Activated CD4-positive, alpha-beta T cell treated with anti-CD3 and anti-CD28 coated beads, Interleukin-2, Interleukin-4, amounts not matched to agents 100 ng/mL and 50 ng/mL, durations not matched to agents 16 hours and 8 hours (primary cell): ENCODE measurements around the gene OR2V1.
"Not testable (repeated sequence)": the region's sequence is repeated elsewhere in the genome, so short reads cannot be mapped to it uniquely, and the experiment has no call there.

ENCODE experiments used
- DNase-seq: peaks from one replicate; pipeline ENCODE4 v3.0.0-alpha.2; 2020; ENCODE audit warnings: low spot score

OR2V1 gene

DNA sequence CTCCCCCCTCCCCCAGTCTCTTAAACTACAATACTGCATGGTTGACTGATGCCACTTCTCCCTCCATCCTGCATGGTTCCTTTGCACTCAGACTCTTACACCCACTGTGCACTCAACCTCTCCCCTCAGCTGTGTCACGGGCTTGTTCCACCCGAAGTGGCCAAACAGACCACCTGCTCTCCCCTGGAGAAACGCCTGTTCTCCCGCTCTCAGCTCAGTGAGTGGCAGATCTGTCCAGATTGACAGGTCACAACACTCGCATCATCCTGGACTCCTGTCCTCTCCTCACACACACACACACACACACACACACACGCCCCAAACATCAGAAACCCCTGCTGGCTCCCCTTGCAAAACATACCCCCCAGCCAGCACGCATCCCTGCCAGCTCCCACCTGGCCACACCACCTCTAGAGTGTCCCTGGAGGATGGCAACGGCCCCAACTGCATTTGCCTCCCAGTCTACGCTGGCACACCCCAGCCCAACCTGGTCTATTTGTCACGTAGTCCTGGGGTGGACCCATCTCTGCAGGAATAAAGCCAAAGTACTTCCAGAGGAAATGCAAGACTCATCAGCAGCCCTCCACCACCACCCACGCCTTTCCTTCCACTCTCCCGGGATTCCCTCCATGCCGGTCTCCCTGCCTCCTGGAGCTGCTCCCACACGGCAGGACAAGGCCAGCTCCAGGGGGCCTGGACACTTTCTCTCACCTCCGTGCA, 2.9 kb downstream of the OR2V1 start:
- no peak for DNase-seq

DNA sequence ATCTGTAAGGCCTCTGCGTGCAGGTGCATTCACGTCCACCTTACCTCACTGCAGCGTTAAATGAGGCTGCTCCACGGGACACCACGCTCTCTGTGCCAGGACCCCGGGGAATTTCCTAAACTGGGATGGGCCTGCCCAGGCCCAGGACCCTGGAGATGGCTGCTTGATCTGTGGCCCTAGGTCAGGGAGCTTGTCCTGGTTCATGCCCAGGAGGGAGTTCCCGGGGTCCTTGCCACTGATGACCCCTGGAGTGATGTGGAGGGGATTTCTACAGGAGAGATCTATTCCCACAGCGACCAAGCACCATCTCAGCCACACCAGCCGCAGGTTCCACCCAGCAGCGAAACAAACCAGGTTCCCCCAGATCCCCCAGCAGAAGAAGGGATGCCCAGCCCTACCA, 3.5 kb downstream of the OR2V1 start:
- DNase-seq: no peak

DNA sequence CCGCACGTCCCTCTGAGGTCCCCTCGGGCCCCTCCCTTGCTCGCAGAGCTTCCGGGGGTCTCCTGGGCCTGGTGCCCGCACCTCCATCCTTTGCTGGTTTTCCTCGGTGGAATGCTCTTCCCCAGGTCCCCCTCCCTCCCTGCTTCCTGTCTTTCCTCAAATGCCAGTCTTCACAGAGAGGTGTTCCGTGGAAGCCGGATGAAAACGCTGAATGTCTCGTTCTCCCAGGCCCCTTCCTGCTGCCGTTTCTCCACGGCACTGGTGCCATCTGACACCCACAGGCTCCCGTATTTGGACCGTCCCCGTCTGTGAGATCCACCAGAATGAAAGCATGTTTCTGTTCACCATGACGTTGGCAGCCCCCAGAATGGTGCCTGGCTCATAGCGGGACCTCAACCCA, 4.1 kb downstream of the OR2V1 start:
- DNase-seq: no peak

DNA sequence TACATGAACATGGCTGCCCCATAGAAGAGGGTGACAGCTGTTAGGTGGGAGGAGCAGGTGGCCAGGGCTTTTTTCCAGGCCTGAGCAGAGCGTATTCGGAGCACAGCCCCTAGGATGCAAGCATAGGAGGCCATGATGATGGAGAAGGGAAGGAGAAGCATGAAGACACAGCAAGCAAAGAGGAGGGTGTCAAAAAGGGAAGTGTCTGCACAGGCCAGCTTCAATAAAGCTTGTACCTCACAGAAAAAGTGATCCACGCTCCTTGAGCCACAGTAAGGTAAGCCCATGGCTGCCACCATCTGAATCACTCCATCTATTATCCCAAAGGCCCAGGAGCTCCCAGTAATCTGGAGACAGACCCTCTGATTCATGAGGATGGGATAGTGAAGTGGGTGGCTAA, 6.4 kb downstream of the OR2V1 start:
- DNase-seq: no peak

DNA sequence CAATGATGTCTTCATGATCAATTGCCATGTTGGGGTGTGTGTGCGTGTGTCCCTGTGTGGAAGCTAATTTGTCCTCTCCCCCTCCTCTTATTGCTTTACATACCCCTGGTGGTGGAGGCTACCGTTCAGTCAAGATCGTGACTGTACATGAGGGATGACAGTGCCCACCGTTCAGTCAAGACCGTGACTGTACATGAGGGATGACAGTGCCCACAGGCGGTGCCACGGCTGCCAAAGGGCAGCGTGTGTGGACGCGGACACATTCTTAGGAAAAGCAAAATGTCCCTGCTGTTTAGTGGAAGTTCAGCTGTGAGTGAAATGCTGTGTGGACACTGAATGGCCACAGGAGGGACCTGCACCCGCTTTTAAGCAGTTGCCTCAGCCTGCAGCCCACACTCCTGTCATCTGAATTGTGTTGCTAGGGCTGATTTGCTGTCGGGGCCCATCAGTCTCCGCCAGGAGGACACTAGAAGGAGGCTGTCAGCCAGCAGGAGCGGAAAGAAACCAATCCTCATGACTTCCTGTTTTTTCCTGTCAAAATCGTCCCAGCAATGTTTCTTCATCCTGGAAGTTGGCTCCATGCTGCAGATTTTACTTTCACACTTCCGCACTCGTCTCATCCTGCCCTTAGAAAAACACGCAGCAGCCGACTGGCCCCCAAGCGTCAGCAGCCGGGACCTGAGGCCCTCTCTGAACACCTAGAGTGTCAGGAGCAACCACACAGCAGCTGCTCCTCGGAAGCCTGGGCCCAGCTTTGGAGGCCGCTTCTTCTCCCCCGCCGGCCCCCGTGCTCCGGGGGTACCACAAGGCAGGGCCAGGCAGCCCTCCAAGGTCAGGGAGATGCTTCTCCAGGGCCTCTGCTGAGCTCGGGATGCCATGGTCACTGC, 9.1 kb downstream of the OR2V1 start:
- no peak for DNase-seq

DNA sequence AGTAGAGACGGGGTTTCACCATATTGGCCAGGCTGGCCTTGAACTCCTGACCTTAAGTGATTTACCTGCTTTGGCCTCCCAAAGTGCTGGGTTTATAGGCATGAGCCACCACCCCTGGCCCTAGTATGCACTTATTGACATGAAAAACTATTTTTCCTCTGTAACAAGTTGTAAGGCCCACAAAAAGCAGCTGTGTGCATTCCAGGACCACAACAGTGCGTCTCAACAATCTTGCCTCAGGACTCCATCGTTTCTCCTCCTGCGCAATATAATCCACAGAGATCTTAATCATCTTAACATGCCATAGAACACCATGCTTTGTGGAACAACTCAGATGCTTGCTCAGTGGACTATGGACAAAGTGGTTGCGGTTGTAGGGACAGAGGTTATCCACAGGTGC, 10.2 kb downstream of the OR2V1 start:
- no peak for DNase-seq

DNA sequence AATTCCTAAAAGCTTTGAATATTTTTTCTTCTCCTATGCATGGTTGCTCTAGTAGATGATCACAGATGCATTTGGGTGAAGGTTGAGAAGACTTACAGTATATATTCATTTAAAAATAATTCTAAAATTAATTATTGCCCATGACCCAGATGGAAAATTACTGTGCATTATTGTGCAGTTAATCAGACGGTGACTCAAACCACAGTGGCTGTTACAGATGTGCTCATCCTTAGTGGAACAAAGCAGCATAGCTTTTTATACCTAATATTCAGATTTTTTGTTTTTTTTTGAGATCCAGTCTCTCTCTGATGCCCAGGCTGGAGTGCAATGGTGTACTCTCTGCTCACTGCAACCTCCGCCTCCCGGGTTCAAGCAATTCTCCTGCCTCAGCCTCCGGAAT, 10.7 kb downstream of the OR2V1 start:
- no peak for DNase-seq

DNA sequence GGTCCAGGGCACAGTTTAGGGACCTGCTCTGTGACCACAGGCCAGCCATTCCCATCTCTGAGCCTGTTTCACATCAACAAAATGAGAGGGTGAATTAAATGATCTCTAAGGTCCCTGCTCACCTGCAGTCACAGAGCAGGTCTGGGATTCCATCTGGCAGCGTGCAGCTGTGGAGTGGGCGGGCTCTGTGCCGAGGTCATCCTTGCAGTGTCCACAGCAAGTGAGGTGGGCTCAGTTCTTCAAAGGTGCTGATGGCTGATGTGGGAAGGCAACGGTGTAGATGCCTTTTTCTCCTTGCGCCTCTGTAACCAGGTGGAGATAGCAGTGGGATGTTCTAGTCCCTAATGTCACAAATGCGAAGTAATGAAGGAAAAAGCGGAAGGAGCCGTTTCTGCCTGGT, 11.9 kb downstream of the OR2V1 start:
- no peak for DNase-seq

DNA sequence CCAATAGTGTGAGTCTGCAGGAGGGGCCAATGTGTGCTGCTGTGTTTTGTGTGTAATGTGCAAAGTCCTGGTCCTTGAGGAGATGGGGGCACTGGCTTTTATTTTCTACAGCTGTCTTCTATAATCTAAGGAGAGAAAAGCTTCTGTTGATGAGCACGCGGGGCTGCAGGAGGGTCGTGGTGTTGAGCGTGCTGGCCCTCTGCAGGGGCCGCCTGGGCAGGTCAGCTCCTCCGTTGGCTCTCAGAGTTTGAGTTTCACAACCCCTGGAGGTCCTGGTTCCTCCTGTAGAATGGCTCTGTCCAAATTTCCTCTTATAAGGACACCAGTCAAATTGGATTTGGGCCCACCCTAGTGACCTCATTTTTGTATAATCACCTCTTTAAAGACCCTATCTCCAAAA, 12.6 kb downstream of the OR2V1 start:
- DNase-seq: no peak

DNA sequence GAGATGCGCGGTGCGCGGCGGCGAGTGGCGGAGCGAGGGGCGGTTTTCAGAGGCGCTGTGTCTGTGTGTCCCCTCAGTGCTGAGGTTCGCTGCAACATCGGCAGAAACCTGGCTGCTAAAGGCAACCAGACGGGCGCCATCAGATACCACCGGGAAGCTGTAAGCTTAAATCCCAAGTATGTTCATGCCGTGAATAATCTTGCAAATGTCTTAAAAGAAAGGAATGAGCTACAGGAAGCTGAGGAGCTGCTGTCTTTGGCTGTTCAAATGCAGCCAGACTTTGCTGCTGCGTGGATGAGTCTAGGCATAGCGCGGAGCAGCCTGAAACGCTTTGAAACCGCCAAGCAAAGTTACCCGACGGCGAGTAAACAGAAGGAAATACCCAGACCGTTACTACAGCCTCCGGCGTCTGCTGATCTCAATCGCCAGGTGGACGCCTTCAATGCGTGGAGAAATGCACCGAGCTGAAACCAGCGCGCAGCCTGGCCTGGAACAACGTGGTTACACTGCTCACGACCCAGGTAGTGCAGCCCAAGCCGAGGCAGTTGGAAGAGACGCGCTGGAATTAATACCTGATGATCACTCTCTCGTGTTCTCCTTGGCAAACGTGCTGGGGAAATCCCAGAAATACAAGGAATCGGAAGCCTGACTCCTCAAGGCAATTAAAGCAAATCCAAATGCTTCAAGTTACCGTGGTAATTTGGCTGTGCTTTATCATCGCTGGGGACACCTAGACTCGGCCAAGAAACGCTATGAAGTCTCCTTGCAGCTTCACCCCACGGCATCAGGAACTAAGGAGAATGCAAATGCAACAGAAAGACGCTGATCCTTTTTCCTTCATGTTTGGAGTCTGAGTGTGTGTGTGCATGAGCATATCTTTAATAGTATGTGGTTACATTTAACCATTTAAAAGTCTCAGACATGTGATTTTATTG, 15.9 kb downstream of the OR2V1 start:
- no peak for DNase-seq

DNA sequence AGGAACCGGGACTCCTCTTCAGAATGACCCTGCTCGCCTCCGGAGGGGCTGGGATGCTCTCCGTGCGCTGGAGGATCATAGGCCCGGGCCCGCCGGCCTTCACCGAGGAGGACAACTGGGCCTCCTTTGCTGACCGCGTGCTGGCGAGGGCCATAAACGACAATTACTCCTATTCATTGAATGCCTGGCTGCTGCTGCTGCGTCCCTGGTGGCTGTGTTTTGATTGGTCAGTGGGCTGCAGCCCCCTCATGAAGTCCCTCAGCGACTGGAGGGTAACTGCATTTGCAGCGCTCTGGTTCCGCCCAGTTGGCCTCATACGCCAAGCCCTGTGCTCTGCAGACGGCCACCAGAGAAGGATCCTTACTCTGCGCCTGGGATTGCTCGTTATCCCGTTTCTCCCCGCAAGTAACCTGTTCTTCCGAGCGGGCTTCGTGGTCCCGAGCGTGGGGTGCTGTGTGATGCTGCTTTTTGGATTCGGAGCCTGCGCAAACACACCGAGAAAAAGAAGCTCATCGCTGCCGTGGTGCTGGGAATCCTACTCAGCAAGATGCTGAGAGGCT, 16.6 kb downstream of the OR2V1 start:
- no peak for DNase-seq

DNA sequence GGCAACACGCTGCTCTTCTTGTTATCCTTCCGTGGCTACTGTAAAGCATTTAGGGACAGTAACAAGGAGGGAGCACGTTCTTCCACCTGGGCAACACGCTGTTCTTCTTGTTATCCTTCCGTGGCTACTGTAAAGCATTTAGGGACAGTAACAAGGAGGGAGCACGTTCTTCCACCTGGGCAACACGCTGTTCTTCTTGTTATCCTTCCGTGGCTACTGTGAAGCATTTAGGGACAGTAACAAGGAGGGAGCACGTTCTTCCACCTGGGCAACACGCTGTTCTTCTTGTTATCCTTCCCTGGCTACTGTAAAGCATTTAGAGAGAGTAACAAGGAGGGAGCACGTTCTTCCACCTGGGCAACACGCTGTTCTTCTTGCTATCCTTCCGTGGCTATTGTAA, 17.4 kb downstream of the OR2V1 start:
- DNase-seq: not testable (repeated sequence)

DNA sequence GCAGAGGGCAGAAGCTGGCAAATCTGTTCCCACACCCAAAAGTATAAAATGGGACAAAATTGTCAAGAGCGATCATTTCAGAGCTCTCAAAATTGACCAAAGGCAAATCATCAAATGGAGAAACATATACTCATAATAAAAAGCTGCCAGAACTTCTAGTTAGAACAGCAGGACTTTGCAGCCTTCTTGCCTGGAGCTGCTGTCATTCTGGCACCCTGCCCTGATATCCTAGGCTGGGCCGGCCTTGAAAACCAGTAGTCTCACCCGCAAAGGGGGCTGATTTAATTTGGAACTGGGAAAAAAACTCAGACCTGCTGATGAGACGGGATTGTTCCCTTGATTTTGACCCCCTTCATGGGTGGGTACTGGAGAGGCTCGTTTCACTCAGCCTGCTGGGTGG, 18.5 kb downstream of the OR2V1 start:
- DNase-seq: no peak

DNA sequence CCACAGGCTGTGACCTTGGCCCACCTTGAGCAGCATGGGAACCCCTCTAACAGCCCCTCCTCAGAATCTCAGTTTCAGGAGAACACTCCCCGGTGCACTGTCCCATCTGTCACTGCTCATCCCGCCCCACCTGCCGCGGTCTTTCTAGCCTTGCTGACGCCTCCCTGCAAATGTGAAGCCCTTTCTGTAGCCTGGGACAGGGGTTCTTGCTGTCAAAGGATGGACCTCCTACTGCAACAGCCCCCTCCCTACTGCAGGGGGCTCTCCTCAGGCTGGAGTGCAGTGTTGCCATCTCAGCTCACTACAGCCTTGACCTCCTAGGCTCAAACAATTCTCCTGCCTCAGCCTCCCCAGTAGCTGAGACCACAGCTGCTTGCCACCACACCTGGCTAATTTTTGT, 20.0 kb downstream of the OR2V1 start:
- no peak for DNase-seq

DNA sequence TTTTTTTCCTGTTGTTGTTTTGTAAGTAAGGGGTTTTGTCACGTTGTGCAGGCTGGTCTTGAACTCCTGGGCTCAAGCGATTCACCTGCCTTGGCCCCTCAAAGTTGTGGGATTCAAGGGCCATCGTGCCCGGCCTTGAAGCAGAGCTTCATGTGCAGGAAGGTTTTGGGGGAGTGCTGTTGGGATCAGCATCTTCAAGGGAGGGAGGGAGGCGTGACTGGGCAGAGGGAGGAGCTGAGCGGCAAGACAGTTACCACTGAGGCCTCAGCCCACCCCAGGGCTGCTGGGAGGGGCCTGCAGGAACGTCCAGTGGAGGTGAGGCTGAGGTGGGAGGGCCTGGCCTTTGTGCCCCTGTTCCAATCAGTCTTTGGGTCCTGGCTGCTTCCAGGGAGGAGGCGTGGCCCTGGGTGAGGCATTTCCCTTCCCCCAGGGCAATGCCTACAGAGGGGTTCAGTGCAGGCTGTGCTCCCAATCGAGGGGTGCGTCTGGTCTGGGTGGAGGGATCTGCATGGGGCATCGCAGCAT, 21.4 kb downstream of the OR2V1 start:
- DNase-seq: no peak

DNA sequence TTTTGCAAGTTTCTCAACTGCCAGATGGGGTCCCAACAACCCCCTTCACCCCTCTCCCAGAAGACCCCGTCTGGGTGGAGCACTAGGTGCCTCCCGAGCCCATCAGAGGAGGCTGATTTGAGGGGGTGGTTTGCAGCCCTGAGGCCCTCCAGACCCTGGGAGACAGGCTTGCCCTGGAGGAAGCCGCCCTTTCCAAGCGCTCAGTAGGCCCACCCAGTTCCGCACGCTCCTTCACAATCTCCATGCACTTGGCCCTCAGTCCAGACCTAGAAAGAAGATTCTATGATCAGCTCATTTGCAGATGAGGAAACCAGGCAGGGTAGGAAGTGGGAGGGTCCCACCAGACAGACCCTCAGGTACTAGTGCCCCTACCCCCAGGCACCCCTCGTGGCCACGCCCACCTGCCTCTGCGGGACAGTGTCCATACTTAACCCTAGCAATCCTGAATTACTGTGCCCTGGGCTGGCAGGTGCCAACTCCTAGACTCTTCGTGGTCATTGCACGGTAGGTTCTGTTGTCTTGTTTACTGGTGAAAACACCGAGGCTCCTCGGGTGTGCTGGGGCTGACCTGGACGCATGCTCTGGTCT, 22.3 kb downstream of the OR2V1 start:
- DNase-seq: no peak

DNA sequence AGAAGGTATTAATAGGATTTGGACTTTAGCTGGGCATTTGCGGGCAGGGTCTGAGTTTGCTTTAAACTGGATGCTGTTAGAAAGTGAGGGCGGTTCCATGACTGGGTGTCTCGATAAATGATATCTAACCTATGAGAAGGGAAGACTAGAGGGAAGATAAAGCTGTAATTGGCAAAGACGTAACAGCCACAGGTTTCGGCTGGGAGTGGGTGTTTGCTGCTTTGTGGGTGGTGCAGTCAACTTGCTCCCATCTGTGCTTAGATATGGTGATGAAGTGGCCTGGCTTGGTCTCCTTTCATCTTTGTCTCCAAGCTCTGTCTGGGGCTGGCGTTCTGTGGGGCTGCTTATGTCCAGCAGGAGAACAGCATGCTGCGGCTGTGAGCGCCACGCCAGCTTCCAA, 23.3 kb downstream of the OR2V1 start:
- DNase-seq: no peak

DNA sequence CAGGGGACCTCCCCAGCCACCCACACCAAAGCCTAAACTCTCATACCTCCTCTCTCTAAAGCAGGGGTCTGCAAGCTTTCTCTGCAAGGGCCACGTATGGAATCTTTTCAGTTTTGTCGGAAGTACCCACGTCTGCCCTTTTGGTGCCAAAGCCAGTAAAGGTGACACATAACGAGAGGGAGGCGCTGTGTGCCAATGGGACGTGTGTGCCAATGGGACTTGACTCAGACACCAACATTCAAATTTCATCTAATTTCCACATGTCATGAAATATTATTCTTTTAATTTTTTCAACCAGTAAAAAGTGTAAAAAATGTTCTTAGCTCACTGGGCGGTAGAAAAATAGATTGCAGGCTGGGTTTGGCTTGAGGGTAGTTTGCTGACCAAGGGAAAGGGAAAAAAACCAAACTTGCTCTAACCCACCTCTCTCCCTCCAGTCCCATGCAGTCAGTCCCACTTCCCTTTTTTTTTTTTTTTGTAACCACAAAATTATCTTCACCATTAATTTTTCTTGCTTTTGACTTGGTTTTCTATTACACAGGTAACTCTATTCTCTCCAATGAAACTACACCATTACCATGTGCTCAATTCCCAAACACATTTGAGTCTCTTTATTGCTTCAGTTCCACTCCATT, 25.5 kb downstream of the OR2V1 start:
- no peak for DNase-seq

DNA sequence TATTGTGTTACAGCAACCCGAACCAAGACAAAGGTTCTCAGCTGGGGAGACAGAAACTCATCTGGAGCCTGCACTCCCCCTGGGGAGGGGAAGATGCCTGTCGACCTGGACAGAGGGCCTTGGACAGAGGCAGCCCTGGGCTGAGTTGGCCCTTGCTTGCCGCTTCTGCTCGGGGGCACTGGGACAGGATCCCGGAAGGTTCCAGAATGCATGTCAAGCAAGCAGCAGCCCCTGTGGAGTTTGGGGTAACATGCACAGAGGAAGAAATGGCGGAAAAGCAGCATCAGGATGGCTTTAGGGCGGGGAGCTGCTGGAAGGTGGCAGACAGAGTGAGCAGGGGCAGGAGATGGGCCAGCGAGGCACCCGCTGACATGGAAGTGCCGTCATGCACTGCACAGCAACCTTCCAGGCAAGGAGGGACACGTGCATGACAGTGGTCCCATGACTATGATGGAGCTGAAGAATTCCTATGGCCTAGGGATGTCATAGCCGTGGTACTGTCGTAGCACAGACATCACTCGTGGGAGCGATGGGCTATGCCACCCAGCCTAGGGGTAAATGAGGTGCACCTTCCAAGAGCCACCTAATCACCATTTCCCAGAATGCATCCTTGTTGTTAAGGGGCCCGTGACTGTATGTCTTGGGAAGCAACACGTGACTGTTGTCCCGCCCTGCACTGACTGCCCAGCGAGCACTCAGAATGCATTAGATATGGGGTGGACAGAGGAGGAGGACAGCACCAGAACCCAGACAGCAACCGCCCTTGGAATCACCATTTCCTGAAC, 26.2 kb downstream of the OR2V1 start:
- not testable (repeated sequence) for DNase-seq

DNA sequence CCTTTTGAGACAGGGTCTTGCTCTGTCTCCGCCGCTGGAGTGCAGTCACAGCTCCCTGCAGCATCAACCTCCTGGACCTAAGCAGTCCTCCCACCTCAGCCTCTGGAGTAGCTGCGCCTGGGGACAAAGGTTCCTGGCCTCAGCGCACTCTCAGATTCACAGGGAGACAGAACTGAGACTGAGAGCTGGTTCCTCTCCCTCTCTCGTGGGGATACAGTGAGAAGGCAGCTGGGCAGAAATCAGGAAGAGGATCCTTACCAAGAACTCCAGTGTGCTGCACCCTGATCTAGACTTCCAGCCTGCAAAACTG, 26.8 kb downstream of the OR2V1 start:
- DNase-seq: not testable (repeated sequence)
